Measurements from ENCODE around the gene NFIC.
"Not testable (repeated sequence)": the region's sequence is repeated elsewhere in the genome, so short reads cannot be mapped to it uniquely, and the experiment has no call there.

NFIC gene

GRCh38 chr19:3446657-3447056 is 80.3 kb downstream of the NFIC start:
- H3K4me3 ChIP-seq (ENCODE audit: low read length in 2 of 2); H3K27ac ChIP-seq (ENCODE audit: low read length); H3K9ac ChIP-seq (ENCODE audit: low read length in 2 of 2); H3K9me3 ChIP-seq (ENCODE audit: control insufficient read depth in 2 of 2, low read length in 2 of 2); H3K27me3 ChIP-seq (ENCODE audit: control insufficient read depth in 1 of 2, insufficient read depth in 2 of 2, low read length in 2 of 2): not testable (repeated sequence)
- peaks cover 24 to 27% of the 10 kb centered on the region in 2 donors for H3K36me3 ChIP-seq (ENCODE audit: control insufficient read depth in 2 of 2, insufficient read depth in 2 of 2, low read length in 2 of 2)
- H3K4me1 ChIP-seq (ENCODE audit: control insufficient read depth, insufficient read depth, low read length): peaks cover 35% of the 10 kb centered on the region

DNA sequence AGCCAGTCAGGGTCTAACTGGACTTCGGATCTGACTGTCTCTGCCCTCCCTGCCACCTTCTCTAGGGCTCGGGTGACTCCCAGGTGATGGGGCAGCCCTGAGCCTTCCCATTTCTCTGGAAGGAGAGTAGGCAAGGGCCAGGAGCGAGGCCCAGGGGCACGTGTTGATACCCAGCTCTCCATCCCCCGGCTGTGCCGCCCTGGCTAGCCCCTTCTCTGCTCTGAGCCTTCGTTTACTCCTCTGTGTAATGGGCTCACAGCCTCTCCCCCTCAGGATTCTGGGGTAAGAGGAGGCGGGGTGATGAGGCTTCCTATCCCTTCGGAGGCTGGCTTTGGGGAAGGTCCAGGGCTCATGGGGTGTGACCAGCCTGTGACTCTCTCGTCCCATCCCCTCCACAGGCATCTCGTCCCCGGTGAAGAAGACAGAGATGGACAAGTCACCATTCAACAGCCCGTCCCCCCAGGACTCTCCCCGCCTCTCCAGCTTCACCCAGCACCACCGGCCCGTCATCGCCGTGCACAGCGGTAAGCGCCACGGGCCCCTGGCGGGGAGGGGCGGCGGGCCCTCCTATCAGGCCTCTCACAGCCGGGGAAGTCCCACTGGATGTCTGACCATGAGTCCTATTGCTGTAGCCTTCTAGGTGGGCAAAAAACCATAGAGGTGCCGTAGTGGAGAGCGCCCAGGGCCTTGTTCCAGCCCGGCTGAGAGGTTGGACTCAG is 82.4 kb downstream of the NFIC start:
- Histone ChIP-seq H3K36me3 (ENCODE audit: control insufficient read depth in 2 of 2, insufficient read depth in 2 of 2, low read length in 2 of 2) (peaks cover 34 to 35% of the 10 kb centered on the region in 2 donors), H3K9ac (ENCODE audit: low read length in 2 of 2) (no peak overlapping the region), H3K9me3 (ENCODE audit: control insufficient read depth in 2 of 2, low read length in 2 of 2) (no peaks in the 10 kb centered on the region), H3K27ac (ENCODE audit: low read length) (no peak overlapping the region), H3K4me1 (ENCODE audit: control insufficient read depth, insufficient read depth, low read length) (peaks cover 27% of the 10 kb centered on the region), H3K4me3 (ENCODE audit: low read length in 2 of 2) (no peak overlapping the region), H3K27me3 (ENCODE audit: control insufficient read depth in 1 of 2, insufficient read depth in 2 of 2, low read length in 2 of 2) (no peaks in the 10 kb centered on the region)

- Histone ChIP-seq H3K36me3 (ENCODE audit: control insufficient read depth in 2 of 2, insufficient read depth in 2 of 2, low read length in 2 of 2) (peaks cover 42 to 44% of the 10 kb centered on the region in 2 donors), H3K4me3 (ENCODE audit: low read length in 2 of 2) (no peak overlapping the region), H3K27ac (ENCODE audit: low read length) (peak overlapping the region; percentile 69), H3K9me3 (ENCODE audit: control insufficient read depth in 2 of 2, low read length in 2 of 2) (no peaks in the 10 kb centered on the region), H3K27me3 (ENCODE audit: control insufficient read depth in 1 of 2, insufficient read depth in 2 of 2, low read length in 2 of 2) (no peaks in the 10 kb centered on the region), H3K4me1 (ENCODE audit: control insufficient read depth, insufficient read depth, low read length) (peaks cover 9% of the 10 kb centered on the region), H3K9ac (ENCODE audit: low read length in 2 of 2) (no peak overlapping the region)
Measured at GRCh38 chr19:3450796-3451411, 84.5 kb downstream of the NFIC start.

DNA sequence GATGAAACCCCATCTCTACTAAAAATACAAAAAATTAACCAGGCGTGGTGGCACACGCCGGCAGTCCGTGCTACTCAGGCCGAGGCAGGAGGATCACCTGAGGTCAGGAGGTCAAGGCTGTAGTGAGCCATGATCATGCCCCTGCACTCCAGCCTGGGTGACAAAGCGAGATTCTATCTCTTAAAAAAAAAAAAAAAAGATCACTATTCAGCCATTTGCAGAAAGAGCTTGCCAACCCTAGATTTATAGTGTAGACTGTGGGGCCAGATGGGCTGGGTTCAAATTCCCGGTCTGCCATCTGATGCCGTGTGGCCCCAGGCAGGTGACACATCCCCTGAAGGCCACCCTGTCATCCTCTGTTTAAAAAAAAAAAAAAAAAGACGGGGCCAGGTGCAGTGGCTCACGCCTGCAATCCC is 85.1 kb downstream of the NFIC start:
- Histone ChIP-seq H3K27me3 (ENCODE audit: control insufficient read depth in 1 of 2, insufficient read depth in 2 of 2, low read length in 2 of 2) (no peaks in the 10 kb centered on the region), H3K4me3 (ENCODE audit: low read length in 2 of 2) (no peak overlapping the region), H3K9me3 (ENCODE audit: control insufficient read depth in 2 of 2, low read length in 2 of 2) (no peaks in the 10 kb centered on the region), H3K4me1 (ENCODE audit: control insufficient read depth, insufficient read depth, low read length) (peaks cover 4% of the 10 kb centered on the region), H3K36me3 (ENCODE audit: control insufficient read depth in 2 of 2, insufficient read depth in 2 of 2, low read length in 2 of 2) (peaks cover 40% of the 10 kb centered on the region in 2 donors), H3K27ac (ENCODE audit: low read length) (peak overlapping the region; percentile 69), H3K9ac (ENCODE audit: low read length in 2 of 2) (peak overlapping the region in 1 of 2 donors; percentile 32)

DNA sequence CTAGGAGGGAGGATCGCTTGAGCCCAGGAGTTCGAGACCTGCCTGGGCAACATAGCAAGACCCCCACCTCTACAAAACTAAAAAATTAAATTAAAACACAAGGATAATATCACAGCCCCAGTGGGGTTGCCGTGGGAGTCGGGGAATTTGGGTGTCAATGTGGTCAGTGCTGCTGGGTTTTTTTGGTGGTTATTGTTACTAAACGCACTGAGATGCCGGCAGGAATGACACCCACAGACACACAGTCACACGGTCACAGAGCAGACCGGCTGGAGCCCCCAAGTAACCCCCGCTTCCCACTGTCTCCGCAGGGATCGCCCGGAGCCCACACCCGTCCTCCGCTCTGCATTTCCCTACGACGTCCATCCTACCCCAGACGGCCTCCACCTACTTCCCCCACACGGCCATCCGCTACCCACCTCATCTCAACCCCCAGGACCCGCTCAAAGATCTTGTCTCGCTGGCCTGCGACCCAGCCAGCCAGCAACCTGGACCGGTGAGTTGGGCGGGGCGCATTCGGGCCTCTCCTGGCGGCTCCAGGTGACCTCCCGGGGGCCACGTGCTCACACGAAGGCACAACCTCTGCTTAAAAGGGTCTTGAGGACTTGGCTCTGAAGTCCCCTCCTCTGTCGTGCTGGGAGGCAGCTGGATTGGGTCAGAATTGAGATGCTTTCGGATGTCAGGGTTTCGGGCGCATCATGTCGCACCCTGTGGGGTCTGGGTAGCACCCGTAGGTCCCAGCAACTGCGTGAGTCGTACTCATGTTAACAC is 86.0 kb downstream of the NFIC start:
- H3K9ac ChIP-seq (ENCODE audit: low read length in 2 of 2): no peak overlapping the region
- no peaks in the 10 kb centered on the region for H3K9me3 ChIP-seq (ENCODE audit: control insufficient read depth in 2 of 2, low read length in 2 of 2)
- H3K27me3 ChIP-seq (ENCODE audit: control insufficient read depth in 1 of 2, insufficient read depth in 2 of 2, low read length in 2 of 2): no peaks in the 10 kb centered on the region
- peaks cover 11% of the 10 kb centered on the region for H3K4me1 ChIP-seq (ENCODE audit: control insufficient read depth, insufficient read depth, low read length)
- H3K4me3 ChIP-seq (ENCODE audit: low read length in 2 of 2): no peak overlapping the region
- peaks cover 40 to 43% of the 10 kb centered on the region in 2 donors for H3K36me3 ChIP-seq (ENCODE audit: control insufficient read depth in 2 of 2, insufficient read depth in 2 of 2, low read length in 2 of 2)
- peak overlapping the region; percentile 24 for H3K27ac ChIP-seq (ENCODE audit: low read length)

DNA sequence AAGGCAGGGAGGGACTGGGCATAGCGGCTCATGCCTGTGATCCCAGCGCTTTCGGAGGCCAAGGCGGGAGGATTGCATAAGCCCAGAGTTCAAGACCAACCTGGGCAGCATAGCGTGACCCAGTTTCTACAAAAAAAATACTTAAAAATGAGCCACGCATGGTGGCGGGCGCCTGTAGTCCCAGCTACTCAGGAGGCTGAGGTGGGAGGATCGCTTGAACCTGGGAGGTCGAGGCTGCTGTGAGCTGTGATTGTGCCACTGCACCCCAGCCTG is 86.5 kb downstream of the NFIC start:
- not testable (repeated sequence) for H3K9me3 ChIP-seq (ENCODE audit: control insufficient read depth in 2 of 2, low read length in 2 of 2); H3K27me3 ChIP-seq (ENCODE audit: control insufficient read depth in 1 of 2, insufficient read depth in 2 of 2, low read length in 2 of 2); H3K9ac ChIP-seq (ENCODE audit: low read length in 2 of 2); H3K4me3 ChIP-seq (ENCODE audit: low read length in 2 of 2)
- Histone ChIP-seq H3K36me3 (ENCODE audit: control insufficient read depth in 2 of 2, insufficient read depth in 2 of 2, low read length in 2 of 2) (peaks cover 40 to 43% of the 10 kb centered on the region in 2 donors), H3K27ac (ENCODE audit: low read length) (peak overlapping the region; percentile 24), H3K4me1 (ENCODE audit: control insufficient read depth, insufficient read depth, low read length) (peaks cover 16% of the 10 kb centered on the region)

DNA sequence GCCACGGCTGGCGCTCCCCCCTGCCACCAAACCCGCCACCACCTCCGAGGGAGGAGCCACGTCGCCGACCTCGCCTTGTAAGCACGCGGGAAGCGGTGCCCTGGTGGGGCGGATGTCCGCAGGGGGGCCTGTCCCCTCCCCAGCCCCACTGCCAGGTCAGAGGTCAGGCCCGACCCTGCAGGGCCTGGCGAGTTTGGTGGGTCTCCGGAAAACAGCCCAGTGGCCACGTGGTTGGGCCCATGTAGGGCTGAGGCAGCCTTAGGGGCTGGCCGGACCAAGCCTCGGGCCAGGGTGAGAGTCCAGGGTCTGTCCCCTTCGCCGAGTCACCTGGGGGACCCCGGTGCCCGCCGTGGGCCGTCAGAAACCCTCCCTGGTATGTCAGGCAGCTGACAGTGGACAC is 87.5 kb downstream of the NFIC start:
- Histone ChIP-seq H3K27me3 (ENCODE audit: control insufficient read depth in 1 of 2, insufficient read depth in 2 of 2, low read length in 2 of 2) (no peaks in the 10 kb centered on the region), H3K4me3 (ENCODE audit: low read length in 2 of 2) (no peak overlapping the region), H3K9ac (ENCODE audit: low read length in 2 of 2) (no peak overlapping the region), H3K36me3 (ENCODE audit: control insufficient read depth in 2 of 2, insufficient read depth in 2 of 2, low read length in 2 of 2) (peaks cover 37 to 40% of the 10 kb centered on the region in 2 donors), H3K27ac (ENCODE audit: low read length) (peak overlapping the region; percentile 31), H3K9me3 (ENCODE audit: control insufficient read depth in 2 of 2, low read length in 2 of 2) (no peaks in the 10 kb centered on the region), H3K4me1 (ENCODE audit: control insufficient read depth, insufficient read depth, low read length) (peaks cover 25% of the 10 kb centered on the region)

DNA sequence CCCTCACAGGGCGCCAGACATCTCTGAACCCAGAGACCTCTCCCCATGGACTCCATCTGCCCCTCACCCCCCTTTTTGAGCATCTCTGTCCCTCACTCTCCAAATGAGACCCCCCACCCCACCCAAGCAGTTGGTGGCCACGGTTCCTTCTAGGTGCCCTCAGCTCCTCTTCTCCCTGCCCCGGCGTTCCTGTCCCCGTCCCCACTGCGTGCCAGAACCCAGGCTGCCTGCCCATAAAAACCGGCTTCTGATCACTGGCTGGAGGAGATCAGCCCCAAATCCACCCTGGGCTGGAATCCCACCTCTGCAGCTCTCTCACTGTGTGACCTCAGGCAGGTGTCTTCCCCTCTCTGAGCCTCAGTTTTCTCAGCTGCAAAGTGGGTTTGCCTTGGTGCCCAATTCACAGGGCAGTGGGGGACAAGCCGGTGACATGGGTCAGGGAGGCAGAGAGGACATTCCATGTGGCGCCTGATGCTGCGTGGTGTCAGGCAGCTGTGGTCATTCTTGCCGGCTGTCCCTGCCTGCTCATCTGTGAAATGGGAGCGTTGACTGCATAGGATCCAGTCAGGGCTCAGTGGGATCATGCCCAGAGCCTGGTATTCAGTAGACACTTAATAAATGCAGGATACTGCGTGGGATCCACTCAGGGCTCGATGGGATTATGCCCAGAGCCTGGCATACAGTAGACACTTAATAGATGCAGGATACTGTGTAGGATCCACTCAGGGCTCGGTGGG is 88.4 kb downstream of the NFIC start:
- H3K27me3 ChIP-seq (ENCODE audit: control insufficient read depth in 1 of 2, insufficient read depth in 2 of 2, low read length in 2 of 2): no peaks in the 10 kb centered on the region
- peaks cover 35% of the 10 kb centered on the region for H3K4me1 ChIP-seq (ENCODE audit: control insufficient read depth, insufficient read depth, low read length)
- H3K9ac ChIP-seq (ENCODE audit: low read length in 2 of 2): no peak overlapping the region
- peak overlapping the region; percentile 6 for H3K27ac ChIP-seq (ENCODE audit: low read length)
- no peak overlapping the region for H3K4me3 ChIP-seq (ENCODE audit: low read length in 2 of 2)
- H3K9me3 ChIP-seq (ENCODE audit: control insufficient read depth in 2 of 2, low read length in 2 of 2): no peaks in the 10 kb centered on the region
- H3K36me3 ChIP-seq (ENCODE audit: control insufficient read depth in 2 of 2, insufficient read depth in 2 of 2, low read length in 2 of 2): peaks cover 33 to 36% of the 10 kb centered on the region in 2 donors

- H3K4me1 ChIP-seq (ENCODE audit: control insufficient read depth, insufficient read depth, low read length): peaks cover 41% of the 10 kb centered on the region
- H3K36me3 ChIP-seq (ENCODE audit: control insufficient read depth in 2 of 2, insufficient read depth in 2 of 2, low read length in 2 of 2): peaks cover 33 to 34% of the 10 kb centered on the region in 2 donors
- H3K4me3 ChIP-seq (ENCODE audit: low read length in 2 of 2): no peak overlapping the region
- H3K9me3 ChIP-seq (ENCODE audit: control insufficient read depth in 2 of 2, low read length in 2 of 2): no peaks in the 10 kb centered on the region
- H3K27me3 ChIP-seq (ENCODE audit: control insufficient read depth in 1 of 2, insufficient read depth in 2 of 2, low read length in 2 of 2): no peaks in the 10 kb centered on the region
- H3K27ac ChIP-seq (ENCODE audit: low read length): peak overlapping the region; percentile 6
- no peak overlapping the region for H3K9ac ChIP-seq (ENCODE audit: low read length in 2 of 2)
Measured at GRCh38 chr19:3455393-3455955, 89.1 kb downstream of the NFIC start.

DNA sequence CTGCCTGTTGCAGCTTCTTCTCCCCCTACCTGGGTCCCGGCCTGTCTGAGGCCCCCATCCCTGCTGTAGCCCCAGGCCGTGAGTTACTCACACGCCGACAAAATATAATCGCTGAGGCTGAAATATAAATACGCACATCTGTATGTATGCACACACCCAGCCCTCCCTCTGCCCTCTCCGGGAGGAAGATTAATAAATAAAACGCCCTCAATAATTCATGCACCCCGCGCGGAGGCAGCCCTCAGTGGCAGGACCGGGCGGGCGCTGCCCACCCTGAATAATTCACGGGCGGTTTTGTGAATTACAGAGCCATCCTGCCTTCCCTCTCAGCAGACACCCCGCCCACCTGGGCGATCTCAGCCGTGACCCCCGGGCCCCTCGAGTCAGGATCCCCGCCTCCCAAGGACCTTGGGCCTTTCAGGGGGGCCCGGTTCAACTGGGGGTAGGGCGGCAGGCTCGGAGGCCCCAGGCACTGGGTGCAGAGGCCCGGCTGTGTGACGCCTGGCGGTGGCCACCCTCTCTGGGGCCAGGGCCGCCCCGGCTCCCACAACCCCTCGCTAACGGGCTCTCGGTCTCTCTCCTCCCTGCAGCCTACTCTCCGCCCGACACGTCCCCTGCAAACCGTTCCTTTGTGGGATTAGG is 89.7 kb downstream of the NFIC start:
- H3K9me3 ChIP-seq (ENCODE audit: control insufficient read depth in 2 of 2, low read length in 2 of 2): no peaks in the 10 kb centered on the region
- H3K4me1 ChIP-seq (ENCODE audit: control insufficient read depth, insufficient read depth, low read length): peaks cover 38% of the 10 kb centered on the region
- H3K4me3 ChIP-seq (ENCODE audit: low read length in 2 of 2): no peak overlapping the region
- H3K36me3 ChIP-seq (ENCODE audit: control insufficient read depth in 2 of 2, insufficient read depth in 2 of 2, low read length in 2 of 2): peaks cover 31 to 33% of the 10 kb centered on the region in 2 donors
- H3K27me3 ChIP-seq (ENCODE audit: control insufficient read depth in 1 of 2, insufficient read depth in 2 of 2, low read length in 2 of 2): no peaks in the 10 kb centered on the region
- no peak overlapping the region for H3K27ac ChIP-seq (ENCODE audit: low read length)
- no peak overlapping the region for H3K9ac ChIP-seq (ENCODE audit: low read length in 2 of 2)
